Hematopoietic multipotent progenitor cell treated with erythropoietin and hydrocortisone succinate and interleukin-3 and kit ligand, for 17 days (in vitro differentiated cells): ENCODE data around the gene FOXE3.
A peak's percentile ranks its signal among the peaks of the same experiment; 100 is the strongest.

Source experiments
- DNase-seq: peaks from one replicate; pipeline ENCODE4 v3.0.0-alpha.2; 2015; ENCODE audit warnings: low spot score

The FOXE3 gene

GRCh38 chr1:47405697-47406096, 10.4 kb upstream of the FOXE3 start:
- no peak for DNase-seq

GRCh38 chr1:47406966-47407365, 9.1 kb upstream of the FOXE3 start:
- DNase-seq, result no peak

- no peak for DNase-seq
Observed at GRCh38 chr1:47407481-47407880, 8.6 kb upstream of the FOXE3 start.

- no peak for DNase-seq
Observed at GRCh38 chr1:47409311-47410067, 6.6 kb upstream of the FOXE3 start.

- DNase-seq, result no peak
Observed at GRCh38 chr1:47410068-47410455, 6.0 kb upstream of the FOXE3 start.

- DNase-seq, result no peak
Observed at GRCh38 chr1:47411436-47411835, 4.6 kb upstream of the FOXE3 start.

GRCh38 chr1:47412437-47412836, 3.6 kb upstream of the FOXE3 start:
- DNase-seq, result no peak

GRCh38 chr1:47416319-47417169, 459 bp downstream of the FOXE3 start:
- no peak for DNase-seq

GRCh38 chr1:47417170-47418044, 1.3 kb downstream of the FOXE3 start:
- no peak for DNase-seq

GRCh38 chr1:47418122-47418521, 2.0 kb downstream of the FOXE3 start:
- DNase-seq, result no peak

GRCh38 chr1:47418681-47419325, 2.7 kb downstream of the FOXE3 start:
- DNase-seq, result no peak

- DNase-seq, result no peak
Observed at GRCh38 chr1:47420547-47420946, 4.5 kb downstream of the FOXE3 start.

GRCh38 chr1:47423872-47424271, 7.8 kb downstream of the FOXE3 start:
- no peak for DNase-seq

GRCh38 chr1:47424336-47424982, 8.4 kb downstream of the FOXE3 start:
- DNase-seq, result peak; percentile 44

GRCh38 chr1:47431534-47431933, 15.4 kb downstream of the FOXE3 start:
- DNase-seq, result no peak

GRCh38 chr1:47432071-47433036, 16.3 kb downstream of the FOXE3 start:
- DNase-seq, result peak; percentile 40

GRCh38 chr1:47433037-47433421, 16.9 kb downstream of the FOXE3 start:
- no peak for DNase-seq

GRCh38 chr1:47433477-47434050, 17.5 kb downstream of the FOXE3 start:
- no peak for DNase-seq

- no peak for DNase-seq
Observed at GRCh38 chr1:47434051-47434842, 18.2 kb downstream of the FOXE3 start.
